Measurements from ENCODE around the gene MIB2.

The MIB2 gene

DNA sequence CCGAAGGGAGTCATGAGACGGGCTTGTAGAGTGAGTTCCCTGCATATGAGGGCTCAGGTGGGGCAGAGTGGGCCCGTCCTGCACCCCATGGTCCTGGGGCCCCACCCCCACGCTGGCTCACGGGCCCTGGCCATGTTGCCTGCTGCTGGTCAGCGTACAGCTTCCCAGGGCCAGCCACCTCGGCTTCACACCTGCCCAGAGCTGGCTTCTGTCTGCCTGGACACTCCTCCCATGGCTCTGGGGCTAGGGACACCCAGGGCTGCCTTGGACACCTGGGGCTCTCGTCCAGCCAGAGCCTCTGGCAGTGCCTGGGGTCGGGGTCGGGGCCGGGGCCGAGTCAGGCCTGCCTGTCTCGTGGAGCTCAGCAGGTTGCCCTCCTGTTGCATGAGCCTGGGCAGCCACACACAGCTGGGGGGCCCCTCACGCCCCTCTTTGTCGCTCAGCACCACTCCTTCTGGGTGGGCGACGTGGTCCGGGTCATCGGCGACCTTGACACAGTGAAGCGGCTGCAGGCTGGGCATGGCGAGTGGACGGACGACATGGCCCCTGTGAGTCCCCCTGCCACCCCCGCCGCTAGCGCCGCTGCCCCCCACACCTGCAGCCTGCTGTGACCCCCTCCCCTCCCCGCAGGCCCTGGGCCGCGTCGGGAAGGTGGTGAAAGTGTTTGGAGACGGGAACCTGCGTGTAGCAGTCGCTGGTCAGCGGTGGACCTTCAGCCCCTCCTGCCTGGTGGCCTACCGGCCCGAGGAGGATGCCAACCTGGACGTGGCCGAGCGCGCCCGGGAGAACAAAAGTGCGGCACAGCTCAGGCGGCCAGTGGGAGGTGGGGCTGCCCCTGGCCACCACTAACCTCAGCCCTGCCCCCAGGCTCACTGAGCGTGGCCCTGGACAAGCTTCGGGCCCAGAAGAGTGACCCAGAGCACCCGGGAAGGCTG, 11.2 kb downstream of the MIB2 start:
- Histone ChIP-seq H3K27me3 (ENCODE audit: insufficient read depth, low read depth, severe bottlenecking) (no peaks in the 10 kb centered on the region), H3K36me3 (no peaks in the 10 kb centered on the region), H3K9me3 (ENCODE audit: severe bottlenecking) (no peaks in the 10 kb centered on the region), H3K27ac (no peak overlapping the region), H3K4me3 (ENCODE audit: low read depth, low read length) (no peak overlapping the region)
- no peak for DNase-seq
- TF ChIP-seq, protein P1, sequence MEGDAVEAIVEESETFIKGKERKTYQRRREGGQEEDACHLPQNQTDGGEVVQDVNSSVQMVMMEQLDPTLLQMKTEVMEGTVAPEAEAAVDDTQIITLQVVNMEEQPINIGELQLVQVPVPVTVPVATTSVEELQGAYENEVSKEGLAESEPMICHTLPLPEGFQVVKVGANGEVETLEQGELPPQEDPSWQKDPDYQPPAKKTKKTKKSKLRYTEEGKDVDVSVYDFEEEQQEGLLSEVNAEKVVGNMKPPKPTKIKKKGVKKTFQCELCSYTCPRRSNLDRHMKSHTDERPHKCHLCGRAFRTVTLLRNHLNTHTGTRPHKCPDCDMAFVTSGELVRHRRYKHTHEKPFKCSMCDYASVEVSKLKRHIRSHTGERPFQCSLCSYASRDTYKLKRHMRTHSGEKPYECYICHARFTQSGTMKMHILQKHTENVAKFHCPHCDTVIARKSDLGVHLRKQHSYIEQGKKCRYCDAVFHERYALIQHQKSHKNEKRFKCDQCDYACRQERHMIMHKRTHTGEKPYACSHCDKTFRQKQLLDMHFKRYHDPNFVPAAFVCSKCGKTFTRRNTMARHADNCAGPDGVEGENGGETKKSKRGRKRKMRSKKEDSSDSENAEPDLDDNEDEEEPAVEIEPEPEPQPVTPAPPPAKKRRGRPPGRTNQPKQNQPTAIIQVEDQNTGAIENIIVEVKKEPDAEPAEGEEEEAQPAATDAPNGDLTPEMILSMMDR (IDR thresholded peaks at IDR 0.05; ENCODE audit: low read depth, low read length) = no peak

DNA sequence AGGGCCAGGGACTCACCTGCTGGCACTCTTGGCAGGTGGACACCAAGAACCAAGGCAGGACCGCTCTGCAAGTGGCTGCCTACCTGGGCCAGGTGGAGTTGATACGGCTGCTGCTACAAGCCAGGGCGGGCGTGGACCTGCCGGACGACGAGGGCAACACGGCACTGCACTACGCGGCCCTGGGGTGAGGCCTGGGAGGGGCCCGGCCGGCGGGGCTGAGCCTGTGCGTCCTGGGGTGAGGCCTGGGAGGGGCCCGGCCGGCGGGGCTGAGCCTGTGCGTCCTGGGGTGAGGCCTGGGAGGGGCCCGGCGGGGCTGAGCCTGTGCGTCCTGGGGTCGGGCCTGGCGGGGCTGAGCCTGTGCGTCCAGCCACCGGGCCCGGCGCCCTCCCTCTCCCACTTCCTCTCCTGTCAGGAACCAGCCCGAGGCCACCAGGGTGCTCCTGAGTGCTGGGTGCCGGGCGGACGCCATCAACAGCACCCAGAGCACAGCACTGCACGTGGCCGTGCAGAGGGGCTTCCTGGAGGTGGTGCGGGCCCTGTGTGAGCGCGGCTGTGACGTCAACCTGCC, 12.0 kb downstream of the MIB2 start:
- Histone ChIP-seq H3K4me3 (ENCODE audit: low read depth, low read length) (no peak overlapping the region), H3K9me3 (ENCODE audit: severe bottlenecking) (no peaks in the 10 kb centered on the region), H3K27ac (no peak overlapping the region), H3K36me3 (no peaks in the 10 kb centered on the region), H3K27me3 (ENCODE audit: insufficient read depth, low read depth, severe bottlenecking) (no peaks in the 10 kb centered on the region)
- DNase-seq = no peak
- TF ChIP-seq, protein P1 (IDR thresholded peaks at IDR 0.05; ENCODE audit: low read depth, low read length) = no peak

DNA sequence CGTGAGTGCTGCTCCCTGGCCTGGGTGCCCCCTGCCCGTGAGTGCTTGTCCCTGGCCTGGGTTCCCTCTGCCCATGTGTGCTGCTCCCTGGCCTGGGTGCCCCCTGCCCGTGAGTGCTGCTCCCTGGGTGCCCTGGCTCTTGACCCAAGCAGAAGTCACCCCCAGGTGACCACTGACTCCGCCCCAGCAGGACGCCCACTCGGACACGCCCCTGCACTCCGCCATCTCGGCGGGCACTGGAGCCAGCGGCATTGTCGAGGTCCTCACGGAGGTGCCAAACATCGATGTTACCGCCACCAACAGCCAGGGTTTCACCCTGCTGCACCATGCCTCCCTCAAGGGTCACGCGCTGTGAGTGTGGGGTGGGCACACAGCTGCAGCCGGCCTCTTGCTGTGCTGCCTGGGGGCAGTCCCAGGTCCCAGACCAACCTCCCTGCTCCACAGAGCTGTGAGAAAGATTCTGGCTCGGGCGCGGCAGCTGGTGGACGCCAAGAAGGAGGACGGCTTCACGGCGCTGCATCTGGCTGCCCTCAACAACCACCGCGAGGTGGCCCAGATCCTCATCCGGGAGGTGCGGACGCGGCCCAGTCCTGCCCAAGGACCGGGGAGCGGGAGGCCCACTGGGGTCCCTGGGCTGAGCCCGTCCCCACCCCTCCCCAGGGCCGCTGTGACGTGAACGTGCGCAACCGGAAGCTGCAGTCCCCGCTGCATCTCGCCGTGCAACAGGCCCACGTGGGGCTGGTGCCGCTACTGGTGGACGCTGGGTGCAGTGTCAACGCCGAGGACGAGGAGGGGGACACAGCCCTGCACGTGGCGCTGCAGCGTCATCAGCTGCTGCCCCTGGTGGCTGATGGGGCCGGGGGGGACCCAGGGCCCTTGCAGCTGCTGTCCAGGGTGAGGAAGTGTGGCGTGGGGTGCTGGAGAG, 12.8 kb downstream of the MIB2 start:
- H3K9me3 ChIP-seq (ENCODE audit: severe bottlenecking) = no peaks in the 10 kb centered on the region
- H3K36me3 ChIP-seq = no peaks in the 10 kb centered on the region
- no peak for DNase-seq
- no peak overlapping the region for H3K4me3 ChIP-seq (ENCODE audit: low read depth, low read length)
- TF ChIP-seq, protein P1 (IDR thresholded peaks at IDR 0.05; ENCODE audit: low read depth, low read length) = no peak
- no peaks in the 10 kb centered on the region for H3K27me3 ChIP-seq (ENCODE audit: insufficient read depth, low read depth, severe bottlenecking)
- no peak overlapping the region for H3K27ac ChIP-seq

DNA sequence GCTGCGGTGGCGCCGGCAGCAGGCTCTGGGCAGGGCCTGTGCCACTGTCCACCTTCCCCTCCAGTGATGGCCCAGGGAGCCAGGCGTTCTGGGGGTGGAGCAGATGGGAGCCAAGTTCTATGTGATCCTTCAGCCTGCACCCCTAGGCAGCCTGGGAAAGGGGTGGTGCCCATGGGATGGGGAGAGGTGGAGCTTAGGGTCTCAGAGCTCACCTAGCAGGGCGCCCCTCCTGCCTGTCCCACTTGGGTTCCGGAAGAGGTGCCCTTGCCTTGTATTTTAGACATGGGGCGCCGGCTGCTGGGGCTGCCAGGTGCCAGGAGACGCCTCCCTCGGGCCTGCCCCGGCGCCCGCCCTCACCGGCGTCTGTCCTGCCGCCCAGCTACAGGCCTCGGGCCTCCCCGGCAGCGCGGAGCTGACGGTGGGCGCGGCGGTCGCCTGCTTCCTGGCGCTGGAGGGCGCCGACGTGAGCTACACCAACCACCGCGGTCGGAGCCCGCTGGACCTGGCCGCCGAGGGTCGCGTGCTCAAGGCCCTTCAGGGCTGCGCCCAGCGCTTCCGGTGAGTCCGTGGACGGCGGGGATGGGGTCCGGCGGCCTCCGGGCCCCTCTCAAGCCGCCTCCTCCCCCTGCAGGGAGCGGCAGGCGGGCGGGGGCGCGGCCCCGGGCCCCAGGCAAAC, 13.6 kb downstream of the MIB2 start:
- H3K27ac ChIP-seq = no peak overlapping the region

More for the DNA sequence above, 13.6 kb downstream of the MIB2 start:
- DNase-seq = peak; percentile 10
- Histone ChIP-seq H3K9me3 (ENCODE audit: severe bottlenecking) (no peaks in the 10 kb centered on the region), H3K27me3 (ENCODE audit: insufficient read depth, low read depth, severe bottlenecking) (no peaks in the 10 kb centered on the region), H3K36me3 (no peaks in the 10 kb centered on the region), H3K4me3 (ENCODE audit: low read depth, low read length) (no peak overlapping the region)
- TF ChIP-seq, protein P1 (IDR thresholded peaks at IDR 0.05; ENCODE audit: low read depth, low read length) = no peak
